GM12864 (cell line): ENCODE data around the gene MRPL18.
"Not testable (repeated sequence)": the region's sequence is repeated elsewhere in the genome, so short reads cannot be mapped to it uniquely, and the experiment has no call there.

Experiments used
- DNase-seq: peaks from one replicate; pipeline ENCODE4 v3.0.0-alpha.2; 2011; ENCODE audit warnings: low read depth
- H3K4me3 ChIP-seq: 2 replicates; pipeline ENCODE4 v1.5.1; 2011; ENCODE audit warnings: mild to moderate bottlenecking, low read depth, low read length, control low read depth
- TF ChIP-seq, protein P1 (sequence below): IDR thresholded peaks from 2 replicates; pipeline ENCODE4 v1.5.1; 2011; ENCODE audit warnings: low read depth, mild to moderate bottlenecking, moderate library complexity, low read length, control low read depth, inconsistent platforms; ENCODE audit errors: missing control alignments

Gene MRPL18

DNA sequence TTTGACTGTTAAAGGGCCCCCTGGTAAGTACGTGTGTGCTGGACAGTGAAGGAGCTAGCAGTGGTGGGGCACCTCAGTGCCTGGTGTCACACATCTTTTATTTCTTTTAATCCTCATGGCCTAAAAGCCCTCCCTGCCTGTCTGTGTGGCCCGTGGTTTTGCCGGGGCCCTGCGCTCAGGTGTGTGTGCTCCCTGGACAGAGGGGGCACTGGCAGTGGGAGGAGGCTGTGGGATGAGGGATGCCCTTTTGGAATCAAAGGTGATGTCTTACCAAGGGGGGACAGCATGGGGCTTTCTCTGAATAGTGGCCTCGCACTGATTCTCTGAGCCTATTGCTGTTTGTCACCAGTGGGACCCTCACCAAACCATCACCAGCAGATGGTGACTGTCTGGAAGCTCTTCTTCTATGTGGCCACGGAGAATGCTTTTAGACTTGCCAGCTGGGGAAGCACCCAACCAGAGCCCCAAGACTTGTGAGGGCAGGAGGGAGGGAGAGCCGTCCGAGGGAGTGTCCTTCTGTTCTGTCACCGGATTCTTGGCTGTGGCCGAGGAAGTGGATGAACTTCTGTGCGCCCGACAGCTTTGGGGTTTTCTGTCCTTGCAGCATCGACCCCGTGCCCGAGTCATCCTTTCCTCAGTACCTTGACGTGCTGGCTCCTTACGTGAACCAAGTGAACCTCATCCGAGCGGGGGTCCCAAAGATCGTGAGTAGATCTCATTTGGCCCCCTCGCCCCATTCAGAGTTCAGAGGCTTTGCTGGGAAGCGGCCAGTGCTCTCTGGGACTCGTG is 27.9 kb downstream of the MRPL18 start:
- DNase-seq, result no peak
- no peak overlapping the region for H3K4me3 ChIP-seq
- TF ChIP-seq, protein P1, sequence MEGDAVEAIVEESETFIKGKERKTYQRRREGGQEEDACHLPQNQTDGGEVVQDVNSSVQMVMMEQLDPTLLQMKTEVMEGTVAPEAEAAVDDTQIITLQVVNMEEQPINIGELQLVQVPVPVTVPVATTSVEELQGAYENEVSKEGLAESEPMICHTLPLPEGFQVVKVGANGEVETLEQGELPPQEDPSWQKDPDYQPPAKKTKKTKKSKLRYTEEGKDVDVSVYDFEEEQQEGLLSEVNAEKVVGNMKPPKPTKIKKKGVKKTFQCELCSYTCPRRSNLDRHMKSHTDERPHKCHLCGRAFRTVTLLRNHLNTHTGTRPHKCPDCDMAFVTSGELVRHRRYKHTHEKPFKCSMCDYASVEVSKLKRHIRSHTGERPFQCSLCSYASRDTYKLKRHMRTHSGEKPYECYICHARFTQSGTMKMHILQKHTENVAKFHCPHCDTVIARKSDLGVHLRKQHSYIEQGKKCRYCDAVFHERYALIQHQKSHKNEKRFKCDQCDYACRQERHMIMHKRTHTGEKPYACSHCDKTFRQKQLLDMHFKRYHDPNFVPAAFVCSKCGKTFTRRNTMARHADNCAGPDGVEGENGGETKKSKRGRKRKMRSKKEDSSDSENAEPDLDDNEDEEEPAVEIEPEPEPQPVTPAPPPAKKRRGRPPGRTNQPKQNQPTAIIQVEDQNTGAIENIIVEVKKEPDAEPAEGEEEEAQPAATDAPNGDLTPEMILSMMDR, result no peak

DNA sequence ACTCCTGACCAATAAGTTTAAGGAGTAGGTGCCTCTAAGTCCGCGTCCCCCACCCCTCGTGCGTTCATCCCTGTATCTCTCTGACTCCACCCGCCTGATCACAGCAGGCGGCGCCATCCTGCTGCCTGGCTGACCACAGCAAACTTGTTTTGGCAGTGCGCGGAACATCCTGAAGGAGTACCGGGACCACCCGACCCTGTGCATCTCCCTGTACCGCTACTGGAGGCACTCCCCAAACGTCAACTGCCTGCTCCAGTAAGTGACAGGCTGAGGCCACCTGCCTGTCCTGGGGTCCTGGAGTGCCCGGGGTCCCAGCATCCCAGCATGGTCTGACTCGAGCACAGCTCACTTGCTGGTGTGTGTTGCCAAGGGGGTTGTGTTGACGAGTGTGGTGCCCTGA is 28.8 kb downstream of the MRPL18 start:
- no peak for DNase-seq
- H3K4me3 ChIP-seq, result no peak overlapping the region
- TF ChIP-seq, protein P1, result no peak

DNA sequence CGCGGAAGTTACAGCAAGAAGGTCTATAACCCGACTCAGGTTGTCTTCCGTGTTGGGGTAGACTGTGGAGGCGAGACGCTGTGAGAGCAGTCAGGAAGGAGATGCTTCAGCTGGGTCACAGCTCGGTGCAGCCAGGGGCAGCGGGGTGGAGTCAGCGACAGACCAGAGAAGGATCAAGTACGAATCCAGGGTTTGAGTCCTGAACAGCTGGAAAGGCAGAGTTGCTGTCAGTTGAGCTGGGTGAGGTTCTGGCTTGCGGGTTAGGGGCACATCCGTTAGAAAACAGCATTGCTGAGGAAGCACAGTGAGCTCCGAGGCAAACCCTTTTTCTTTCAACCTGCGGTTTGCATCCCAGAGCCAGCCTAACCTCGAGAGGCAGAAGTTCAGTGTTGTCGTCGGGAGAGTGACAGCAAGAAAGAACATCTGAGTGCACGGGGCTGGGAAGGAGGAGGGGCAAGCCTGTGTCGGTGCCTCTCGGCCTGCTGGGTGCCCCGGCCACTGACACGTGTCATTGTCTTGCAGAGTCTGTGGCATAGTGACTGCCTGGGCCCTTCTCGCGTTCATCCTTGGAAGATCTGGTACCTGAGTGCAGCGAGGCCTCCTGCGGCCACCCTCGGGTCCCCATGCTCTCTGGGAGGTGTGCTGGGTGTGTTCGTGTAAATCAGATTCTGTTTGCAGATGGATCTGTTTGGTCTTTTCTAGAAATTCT is 29.8 kb downstream of the MRPL18 start:
- TF ChIP-seq, protein P1, result no peak
- H3K4me3 ChIP-seq, result peak overlapping the region; percentile 38
- DNase-seq, result peak; percentile 5

DNA sequence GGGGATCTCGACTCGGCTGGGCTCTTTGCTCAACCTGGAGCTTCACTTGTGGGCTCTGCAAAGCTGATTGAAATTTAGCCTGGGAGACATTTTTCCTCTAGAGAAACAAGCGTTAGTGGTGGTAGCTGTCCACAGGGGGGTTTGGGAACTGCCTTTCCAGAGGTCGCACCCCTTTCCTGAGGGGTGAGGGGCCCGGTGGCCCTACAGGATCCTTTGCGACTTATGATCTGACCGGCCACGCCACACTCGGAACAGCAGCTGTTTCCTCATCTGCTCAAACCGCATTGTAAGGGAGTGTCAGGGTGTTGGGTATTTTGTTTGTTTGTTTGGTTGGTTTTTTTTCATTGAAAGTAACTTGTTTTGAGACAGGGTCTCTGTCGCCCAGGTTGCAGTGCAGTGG is 30.9 kb downstream of the MRPL18 start:
- TF ChIP-seq, protein P1, result no peak
- DNase-seq, result no peak

DNA sequence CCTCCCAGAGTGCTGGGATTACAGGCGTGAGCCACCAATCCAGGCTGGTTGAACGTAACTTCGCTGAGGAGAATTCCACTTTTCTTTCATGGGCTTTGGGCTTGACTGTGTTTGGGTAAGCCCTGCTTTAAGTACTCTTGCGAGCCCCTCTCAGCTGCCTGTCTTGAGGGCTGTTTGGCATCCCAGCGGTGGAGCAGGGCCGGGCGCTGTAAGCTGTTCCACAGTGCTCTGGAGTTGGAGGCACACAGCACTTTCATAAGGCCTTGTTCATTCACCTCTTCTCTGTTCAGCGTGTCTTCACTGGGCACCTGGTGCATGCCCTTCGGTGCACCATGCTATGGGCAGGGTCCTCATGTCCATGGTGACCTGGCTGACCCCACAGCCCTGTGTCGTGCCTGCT is 31.5 kb downstream of the MRPL18 start:
- TF ChIP-seq, protein P1, result no peak
- DNase-seq, result no peak
- no peak overlapping the region for H3K4me3 ChIP-seq

More for the DNA sequence above, 30.9 kb downstream of the MRPL18 start:
- no peak overlapping the region for H3K4me3 ChIP-seq

DNA sequence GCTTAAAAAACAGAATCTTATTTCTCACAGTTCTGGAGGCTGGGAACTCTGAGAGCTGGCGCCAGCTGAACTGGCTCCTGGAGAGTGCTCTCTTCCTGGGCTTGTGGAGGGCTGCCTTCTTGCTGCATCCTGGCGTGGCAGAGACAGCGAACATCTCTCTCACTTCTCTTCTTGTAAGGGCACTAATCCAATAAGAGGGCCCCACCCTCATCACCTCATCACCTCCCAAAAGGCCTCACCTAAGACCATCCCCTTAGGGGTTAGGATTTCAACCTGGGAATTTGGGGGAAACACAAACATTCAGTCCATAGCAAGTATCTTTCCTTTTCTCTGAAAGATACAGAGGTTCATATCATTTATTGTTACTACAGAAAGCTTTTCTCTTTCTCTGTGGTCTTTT is 33.7 kb downstream of the MRPL18 start:
- TF ChIP-seq, protein P1, result no peak
- DNase-seq, result no peak
- H3K4me3 ChIP-seq, result no peak overlapping the region

DNA sequence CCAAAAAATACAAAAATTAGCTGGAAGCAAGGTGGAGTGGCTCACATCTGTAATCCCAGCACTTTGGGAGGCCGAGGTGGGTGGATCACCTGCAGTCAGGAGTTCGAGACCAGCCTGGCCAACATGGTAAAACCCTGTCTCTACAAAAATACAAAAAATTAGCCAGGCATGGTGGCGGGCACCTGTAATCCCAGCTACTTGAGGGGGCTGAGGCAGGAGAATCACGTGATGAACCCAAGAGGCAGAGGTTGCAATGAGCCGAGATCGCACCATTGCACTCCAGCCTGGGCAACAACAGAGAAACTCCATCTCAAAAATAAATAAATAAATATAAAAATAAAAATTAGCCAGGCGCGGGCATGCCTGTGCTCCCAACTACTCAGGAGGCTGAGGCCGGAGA is 34.4 kb downstream of the MRPL18 start:
- not testable (repeated sequence) for DNase-seq, H3K4me3 ChIP-seq
